Ishikawa (cell line): ENCODE measurements around the gene CACNA2D3.

Experiments used
- CEBPB ChIP-seq: IDR thresholded peaks from 2 replicates; pipeline ENCODE4 v1.6.1; 2012
- CREB1 ChIP-seq: IDR thresholded peaks from 2 replicates; pipeline ENCODE4 v1.6.1; 2012; ENCODE audit warnings: low read depth
- EGR1 ChIP-seq: IDR thresholded peaks from 2 replicates; pipeline ENCODE4 v1.6.1; 2012
- EP300 ChIP-seq: IDR thresholded peaks from 2 replicates; pipeline ENCODE4 v1.6.1; 2012; ENCODE audit warnings: borderline replicate concordance
- FOXM1 ChIP-seq: IDR thresholded peaks from 2 replicates; pipeline ENCODE4 v1.6.1; 2012; ENCODE audit warnings: low read depth, borderline replicate concordance
- MAX ChIP-seq: IDR thresholded peaks from 2 replicates; pipeline ENCODE4 v1.6.1; 2012
- NFIC ChIP-seq: IDR thresholded peaks from 2 replicates; pipeline ENCODE4 v1.6.1; 2012
- RAD21 ChIP-seq: IDR thresholded peaks from 2 replicates; pipeline ENCODE4 v1.6.1; 2012; ENCODE audit warnings: low read depth
- REST ChIP-seq: IDR thresholded peaks from 2 replicates; pipeline ENCODE4 v1.6.1; 2012; ENCODE audit warnings: low read depth, mild to moderate bottlenecking
- TAF1 ChIP-seq: IDR thresholded peaks from 2 replicates; pipeline ENCODE4 v1.6.1; 2012; ENCODE audit warnings: low read depth, mild to moderate bottlenecking
- TCF12 ChIP-seq: IDR thresholded peaks from 2 replicates; pipeline ENCODE4 v1.6.1; 2012; ENCODE audit warnings: low read depth
- TEAD4 ChIP-seq: IDR thresholded peaks from 2 replicates; pipeline ENCODE4 v1.6.1; 2012
- YY1 ChIP-seq: IDR thresholded peaks from 2 replicates; pipeline ENCODE4 v1.6.1; 2012; ENCODE audit warnings: low read depth
- ZBTB7A ChIP-seq: IDR thresholded peaks from 2 replicates; pipeline ENCODE4 v1.6.1; 2012; ENCODE audit warnings: low read depth
- TF ChIP-seq, protein P1 (sequence below): IDR thresholded peaks from 2 replicates; pipeline ENCODE4 v1.6.1; 2012

CACNA2D3 gene

DNA sequence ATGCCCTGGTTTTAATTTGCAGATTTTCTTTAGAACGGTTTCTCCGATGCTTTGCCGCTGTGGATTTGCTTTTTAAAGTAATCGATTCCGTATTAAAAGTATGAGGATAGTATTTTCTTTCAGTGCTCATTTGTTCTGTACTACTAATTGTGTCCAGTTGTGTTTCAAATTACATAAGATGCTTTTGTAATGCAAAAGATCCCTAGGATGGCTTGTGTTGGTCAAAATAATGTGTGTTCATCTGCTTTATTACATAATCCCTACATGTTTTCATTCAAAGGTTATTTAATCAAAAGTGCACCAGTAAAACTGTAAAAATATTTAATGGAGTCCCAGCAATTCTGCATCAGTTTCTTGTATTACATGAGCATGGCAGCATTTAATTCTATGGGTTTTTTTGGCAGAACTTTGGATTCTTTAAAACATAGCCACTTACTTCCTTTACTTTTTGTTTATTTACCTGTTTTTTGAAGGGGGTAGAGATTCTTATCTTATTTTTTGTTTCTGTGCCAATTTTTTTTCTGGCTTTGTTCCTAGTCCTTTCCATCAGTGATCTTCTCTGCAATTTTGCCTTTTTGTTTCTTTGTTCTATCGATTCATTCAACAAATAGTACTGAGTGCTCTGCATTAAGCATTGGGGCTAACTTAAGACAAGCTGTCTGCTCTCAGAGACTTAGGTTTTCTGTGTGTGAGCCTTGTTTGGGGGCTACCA, 452.7 kb downstream of the CACNA2D3 start:
- no peak for TF ChIP-seq MAX
- TF ChIP-seq ZBTB7A: no peak
- TF ChIP-seq REST: no peak
- TF ChIP-seq NFIC: no peak
- TF ChIP-seq CEBPB: no peak
- TF ChIP-seq TEAD4: no peak
- no peak for TF ChIP-seq FOXM1
- TF ChIP-seq YY1: no peak
- no peak for TF ChIP-seq EP300
- TF ChIP-seq EGR1: no peak
- TF ChIP-seq TAF1: no peak
- TF ChIP-seq TCF12: no peak
- TF ChIP-seq CREB1: no peak

GRCh38 chr3:54575618-54575960, 453.2 kb downstream of the CACNA2D3 start:
- no peak for TF ChIP-seq EGR1
- TF ChIP-seq YY1: no peak
- TF ChIP-seq ZBTB7A: no peak
- TF ChIP-seq FOXM1: no peak
- no peak for TF ChIP-seq EP300
- no peak for TF ChIP-seq REST
- TF ChIP-seq TAF1: no peak
- no peak for TF ChIP-seq NFIC
- TF ChIP-seq MAX: no peak
- no peak for TF ChIP-seq RAD21
- no peak for TF ChIP-seq CREB1
- TF ChIP-seq TCF12: no peak
- TF ChIP-seq, protein P1, sequence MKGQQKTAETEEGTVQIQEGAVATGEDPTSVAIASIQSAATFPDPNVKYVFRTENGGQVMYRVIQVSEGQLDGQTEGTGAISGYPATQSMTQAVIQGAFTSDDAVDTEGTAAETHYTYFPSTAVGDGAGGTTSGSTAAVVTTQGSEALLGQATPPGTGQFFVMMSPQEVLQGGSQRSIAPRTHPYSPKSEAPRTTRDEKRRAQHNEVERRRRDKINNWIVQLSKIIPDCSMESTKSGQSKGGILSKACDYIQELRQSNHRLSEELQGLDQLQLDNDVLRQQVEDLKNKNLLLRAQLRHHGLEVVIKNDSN: no peak

DNA sequence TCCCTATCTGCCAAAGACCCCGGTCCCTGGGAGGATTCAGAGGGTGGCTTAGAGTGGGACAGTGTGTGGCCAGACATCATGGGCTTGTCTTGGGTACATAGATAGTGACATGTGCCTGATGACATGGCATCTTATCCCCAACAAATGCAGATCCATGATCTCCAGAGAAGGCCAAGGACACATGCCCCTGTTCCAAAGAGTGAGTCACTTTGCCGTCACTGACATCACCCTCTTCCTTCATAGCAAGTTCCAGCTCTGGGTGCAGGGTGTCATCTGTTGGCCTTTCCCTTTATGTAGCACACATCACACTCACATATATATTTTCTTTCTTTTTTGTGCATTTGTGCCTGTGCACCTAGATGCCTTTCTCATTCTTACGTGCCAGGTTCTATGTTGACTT, 455.0 kb downstream of the CACNA2D3 start:
- TF ChIP-seq TCF12: no peak
- TF ChIP-seq FOXM1: no peak
- TF ChIP-seq YY1: no peak
- TF ChIP-seq TAF1: no peak
- no peak for TF ChIP-seq RAD21
- TF ChIP-seq REST: no peak
- TF ChIP-seq TEAD4: no peak
- no peak for TF ChIP-seq EGR1
- TF ChIP-seq MAX: no peak
- TF ChIP-seq, protein P1: no peak
- no peak for TF ChIP-seq EP300
- no peak for TF ChIP-seq NFIC
- TF ChIP-seq ZBTB7A: no peak
- no peak for TF ChIP-seq CREB1

- TF ChIP-seq, protein P1: no peak
- TF ChIP-seq EP300 (no peak), YY1 (no peak), RAD21 (no peak), EGR1 (no peak), FOXM1 (no peak)
Observed at GRCh38 chr3:54578417-54578816, 456.1 kb downstream of the CACNA2D3 start.
